WTC11 (cell line): ENCODE measurements around the gene KIF22. TPM values are rescaled to one million over a fixed set of nuclear protein-coding genes. Genes with fewer than 3 reads are reported as not detected.

ENCODE experiments used
- ATAC-seq: fragments of 200-7000 bp; cut with Tn5 transposase; 2 replicates; pipeline ENCODE4 v1.10.0; 2021; ENCODE audit warnings: mild to moderate bottlenecking, moderate library complexity
- CTCF ChIA-PET: fragments of 300-600 bp; sonication (Branson Sonifier 250); formaldehyde crosslinking; loops from one replicate; lab custom pipeline; 2021; ENCODE audit warnings: antibody characterized with exemption; lab: Charles Lee
- POLR2A ChIA-PET: fragments of 350-600 bp; sonication (Branson Sonifier 250); formaldehyde crosslinking; loops from one replicate; lab custom pipeline; 2021; ENCODE audit warnings: antibody characterized with exemption; lab: Charles Lee
- DNase-seq: peaks from one replicate; pipeline ENCODE4 v3.0.0; 2021; ENCODE audit warnings: low spot score
- H3K27ac Mint-ChIP-seq: 2 replicates; pipeline ENCODE4 v1.8.0; 2021; ENCODE audit warnings: mixed read lengths
- H3K27me3 Mint-ChIP-seq: 2 replicates; pipeline ENCODE4 v1.8.0; 2021; ENCODE audit warnings: low read depth, mild to moderate bottlenecking, moderate library complexity, mixed read lengths
- H3K36me3 Mint-ChIP-seq: 2 replicates; pipeline ENCODE4 v1.8.0; 2021; ENCODE audit warnings: mixed read lengths
- H3K4me1 Mint-ChIP-seq: 2 replicates; pipeline ENCODE4 v1.8.0; 2022; ENCODE audit warnings: mixed read lengths
- H3K4me3 Mint-ChIP-seq: 2 replicates; pipeline ENCODE4 v1.8.0; 2021; ENCODE audit warnings: mild to moderate bottlenecking, moderate library complexity, mixed read lengths
- H3K9me3 Mint-ChIP-seq: 2 replicates; pipeline ENCODE4 v1.8.0; 2021; ENCODE audit warnings: mixed read lengths
- FOXP1 ChIP-seq: sonication (generic); formaldehyde crosslinking; IDR thresholded peaks from 2 replicates; pipeline ENCODE4 v1.8.0; 2022; ENCODE audit warnings: missing genetic modification reagents, mild to moderate bottlenecking, moderate library complexity, borderline replicate concordance
- GABPB1 ChIP-seq: sonication (generic); formaldehyde crosslinking; IDR thresholded peaks from 2 replicates; pipeline ENCODE4 v1.8.1; 2023; ENCODE audit warnings: mild to moderate bottlenecking, missing genetic modification reagents
- HMGA2 ChIP-seq: fragments of 250-450 bp; sonication (Bioruptor Pico); IDR thresholded peaks from 2 replicates; pipeline ENCODE4 v1.4.0; 2021; ENCODE audit warnings: mild to moderate bottlenecking, moderate library complexity
- JAZF1 ChIP-seq: fragments of 250-450 bp; sonication (Bioruptor Pico); IDR thresholded peaks from 2 replicates; pipeline ENCODE4 v1.9.0; 2021; ENCODE audit warnings: moderate library complexity, mild to moderate bottlenecking, inconsistent platforms
- KAT7 ChIP-seq: sonication (generic); formaldehyde crosslinking; IDR thresholded peaks from 2 replicates; pipeline ENCODE4 v1.8.1; 2023; ENCODE audit warnings: missing genetic modification reagents, mild to moderate bottlenecking, borderline replicate concordance
- PRRX2 ChIP-seq: fragments of 250-450 bp; sonication (Bioruptor Pico); IDR thresholded peaks from 2 replicates; pipeline ENCODE4 v1.8.0; 2021; ENCODE audit warnings: mild to moderate bottlenecking
- RORB ChIP-seq: fragments of 250-450 bp; sonication (Bioruptor Pico); IDR thresholded peaks from 2 replicates; pipeline ENCODE4 v1.9.0; 2021; ENCODE audit warnings: mild to moderate bottlenecking
- SP1 ChIP-seq: sonication (generic); formaldehyde crosslinking; conservative IDR thresholded peaks from 2 replicates; pipeline ENCODE4 v1.8.1; 2022; ENCODE audit warnings: missing genetic modification reagents
- TCF7 ChIP-seq: sonication (generic); formaldehyde crosslinking; IDR thresholded peaks from 2 replicates; pipeline ENCODE4 v1.8.0; 2022; ENCODE audit warnings: mild to moderate bottlenecking, low read depth, missing genetic modification reagents, moderate library complexity
- TEAD1 ChIP-seq: sonication (generic); formaldehyde crosslinking; IDR thresholded peaks from 2 replicates; pipeline ENCODE4 v1.8.0; 2022; ENCODE audit warnings: mild to moderate bottlenecking, missing genetic modification reagents
- ZBTB21 ChIP-seq: sonication (generic); formaldehyde crosslinking; IDR thresholded peaks from 2 replicates; pipeline ENCODE4 v1.8.1; 2023; ENCODE audit warnings: mild to moderate bottlenecking, missing genetic modification reagents, borderline replicate concordance
- ZNF121 ChIP-seq: sonication (generic); formaldehyde crosslinking; IDR thresholded peaks from 2 replicates; pipeline ENCODE4 v1.8.0; 2023; ENCODE audit warnings: missing genetic modification reagents
- ZNF263 ChIP-seq: sonication (generic); formaldehyde crosslinking; IDR thresholded peaks from 2 replicates; pipeline ENCODE4 v1.8.1; 2022; ENCODE audit warnings: low read depth, mild to moderate bottlenecking, moderate library complexity, missing genetic modification reagents
- ZNF317 ChIP-seq: sonication (generic); formaldehyde crosslinking; IDR thresholded peaks from 2 replicates; pipeline ENCODE4 v1.8.1; 2023; ENCODE audit warnings: low read depth, mild to moderate bottlenecking, moderate library complexity, missing genetic modification reagents, borderline replicate concordance
- total RNA-seq: library from RNA; stranded (reverse); gene quantifications from 3 replicates; pipeline ENCODE4 v1.2.3, GENCODE V29; 2021
- TF ChIP-seq, protein P1 (sequence below): sonication (generic); formaldehyde crosslinking; IDR thresholded peaks from 2 replicates; pipeline ENCODE4 v1.8.0; 2023; ENCODE audit warnings: mild to moderate bottlenecking, missing genetic modification reagents
- TF ChIP-seq, protein P2 (sequence below): fragments of 250-450 bp; sonication (Bioruptor Pico); conservative IDR thresholded peaks from 2 replicates; pipeline ENCODE4 v1.9.0; 2021; ENCODE audit warnings: mild to moderate bottlenecking
- TF ChIP-seq, protein P3 (sequence below): fragments of 200-600 bp; IDR thresholded peaks from 2 replicates; pipeline ENCODE4 v1.8.0; 2022; ENCODE audit warnings: antibody characterized with exemption

The KIF22 gene
- total RNA-seq, 1 experiment from 2014 or later = 182 TPM

DNA sequence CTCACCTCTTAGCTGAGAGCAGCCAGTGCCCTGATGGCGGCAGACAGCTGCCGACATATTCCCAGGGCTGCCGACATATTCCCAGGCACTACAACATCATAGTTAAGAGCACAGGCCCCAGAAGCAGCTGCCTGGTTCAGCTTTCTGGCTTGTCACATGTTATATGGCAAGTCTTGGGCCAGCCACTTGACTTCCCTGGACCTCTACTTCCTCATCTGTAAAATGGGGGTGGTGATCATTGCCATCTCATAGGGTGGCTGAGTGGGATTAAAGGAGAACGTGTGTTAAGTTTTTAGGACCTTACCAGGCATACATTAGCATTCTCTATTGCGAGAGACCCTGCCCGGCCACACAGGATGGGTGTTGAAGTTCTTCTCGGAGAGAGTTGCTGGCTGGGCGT lies 53.4 kb downstream of the KIF22 start (continued):
- TF ChIP-seq, protein P1, sequence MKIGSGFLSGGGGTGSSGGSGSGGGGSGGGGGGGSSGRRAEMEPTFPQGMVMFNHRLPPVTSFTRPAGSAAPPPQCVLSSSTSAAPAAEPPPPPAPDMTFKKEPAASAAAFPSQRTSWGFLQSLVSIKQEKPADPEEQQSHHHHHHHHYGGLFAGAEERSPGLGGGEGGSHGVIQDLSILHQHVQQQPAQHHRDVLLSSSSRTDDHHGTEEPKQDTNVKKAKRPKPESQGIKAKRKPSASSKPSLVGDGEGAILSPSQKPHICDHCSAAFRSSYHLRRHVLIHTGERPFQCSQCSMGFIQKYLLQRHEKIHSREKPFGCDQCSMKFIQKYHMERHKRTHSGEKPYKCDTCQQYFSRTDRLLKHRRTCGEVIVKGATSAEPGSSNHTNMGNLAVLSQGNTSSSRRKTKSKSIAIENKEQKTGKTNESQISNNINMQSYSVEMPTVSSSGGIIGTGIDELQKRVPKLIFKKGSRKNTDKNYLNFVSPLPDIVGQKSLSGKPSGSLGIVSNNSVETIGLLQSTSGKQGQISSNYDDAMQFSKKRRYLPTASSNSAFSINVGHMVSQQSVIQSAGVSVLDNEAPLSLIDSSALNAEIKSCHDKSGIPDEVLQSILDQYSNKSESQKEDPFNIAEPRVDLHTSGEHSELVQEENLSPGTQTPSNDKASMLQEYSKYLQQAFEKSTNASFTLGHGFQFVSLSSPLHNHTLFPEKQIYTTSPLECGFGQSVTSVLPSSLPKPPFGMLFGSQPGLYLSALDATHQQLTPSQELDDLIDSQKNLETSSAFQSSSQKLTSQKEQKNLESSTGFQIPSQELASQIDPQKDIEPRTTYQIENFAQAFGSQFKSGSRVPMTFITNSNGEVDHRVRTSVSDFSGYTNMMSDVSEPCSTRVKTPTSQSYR = no peak
- TF ChIP-seq ZNF317 (CRISPR knock-in tag) (no peak), GABPB1 (no peak), HMGA2 (CRISPR knock-in tag) (no peak), TEAD1 (CRISPR knock-in tag) (no peak), SP1 (CRISPR knock-in tag) (no peak), ZBTB21 (CRISPR knock-in tag) (no peak), ZNF263 (CRISPR knock-in tag) (no peak)
- TF ChIP-seq, all 79 proteins: peak for 0

DNA sequence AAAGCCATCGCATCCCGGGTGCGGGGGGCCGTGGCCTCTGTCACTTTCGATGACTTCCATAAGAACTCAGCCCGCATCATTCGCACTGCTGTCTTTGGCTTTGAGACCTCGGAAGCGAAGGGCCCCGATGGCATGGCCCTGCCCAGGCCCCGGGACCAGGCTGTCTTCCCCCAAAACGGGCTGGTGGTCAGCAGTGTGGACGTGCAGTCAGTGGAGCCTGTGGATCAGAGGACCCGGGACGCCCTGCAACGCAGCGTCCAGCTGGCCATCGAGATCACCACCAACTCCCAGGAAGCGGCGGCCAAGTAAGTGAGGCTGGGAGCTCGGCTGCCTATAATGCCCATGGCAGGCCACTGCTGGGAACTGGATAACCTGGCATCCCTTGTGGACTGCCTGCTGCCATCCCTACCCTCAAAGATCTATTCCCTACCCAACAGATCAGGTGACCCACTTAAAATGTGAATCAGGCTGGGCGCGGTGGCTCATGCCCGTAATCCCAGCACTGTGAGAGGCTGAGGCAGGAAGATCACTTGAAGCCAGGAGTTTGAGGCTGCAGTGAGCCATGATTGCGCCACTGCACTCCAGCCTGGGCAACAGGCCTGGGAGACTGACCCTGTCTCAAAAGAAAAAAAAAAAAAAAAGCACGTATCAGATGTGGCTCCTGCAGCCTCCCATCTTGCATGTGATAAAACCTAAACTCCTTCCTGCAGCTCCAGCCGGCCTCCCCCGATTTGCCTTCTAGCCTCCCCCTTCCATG lies 54.2 kb downstream of the KIF22 start:
- Mint-ChIP-seq H3K9me3 (no peaks in the 10 kb centered on the region), H3K4me3 (no peak overlapping the region), H3K4me1 (peaks cover 6% of the 10 kb centered on the region), H3K27ac (no peak overlapping the region), H3K27me3 (no peaks in the 10 kb centered on the region; the same call in 1 of the 2 replicates)
- ATAC-seq (no peak), DNase-seq (no peak)
- ChIA-PET CTCF (interaction anchor here (0.8 to 4.8 kb wide), 8 partner anchors 10 to 187 kb away, joined by 3 to 50 read pairs (median 8); partner anchors contain the start of genes MVP, PAGR1 and TLCD3B), POLR2A (no interaction called here)
- TF ChIP-seq, protein P2, sequence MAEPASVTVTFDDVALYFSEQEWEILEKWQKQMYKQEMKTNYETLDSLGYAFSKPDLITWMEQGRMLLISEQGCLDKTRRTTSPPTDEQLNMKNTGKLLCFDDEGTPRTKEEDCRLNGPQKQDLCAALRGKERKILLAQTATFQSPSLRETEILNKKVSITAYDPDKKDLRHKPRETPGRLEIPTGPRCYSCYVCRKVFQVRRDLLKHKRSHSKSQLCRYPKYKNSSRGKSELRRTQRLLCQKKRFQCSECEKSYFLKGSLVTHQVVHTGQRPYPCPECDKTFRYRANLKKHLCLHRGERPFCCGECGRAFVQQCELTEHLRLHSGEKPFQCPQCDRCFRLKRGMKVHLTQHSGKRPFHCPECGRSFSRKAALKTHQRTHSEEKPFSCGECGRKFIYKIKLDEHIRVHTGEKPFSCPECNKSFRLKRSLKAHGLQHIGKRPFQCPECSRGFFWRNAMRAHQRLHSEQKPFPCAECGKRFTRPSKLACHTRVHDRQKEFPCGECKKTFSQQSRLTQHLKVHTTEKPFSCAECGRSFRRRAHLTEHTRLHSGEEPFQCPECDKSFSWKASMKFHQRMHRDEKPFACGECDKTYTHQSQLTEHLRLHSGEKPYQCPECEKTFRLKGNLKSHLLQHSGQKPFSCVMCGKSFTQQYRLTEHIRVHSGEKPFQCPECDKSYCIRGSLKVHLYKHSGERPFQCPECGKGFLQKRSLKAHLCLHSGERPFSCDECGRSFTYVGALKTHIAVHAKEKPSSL (CRISPR knock-in tag) = no peak
- TF ChIP-seq PRRX2 = no peak
- TF ChIP-seq, protein P3, sequence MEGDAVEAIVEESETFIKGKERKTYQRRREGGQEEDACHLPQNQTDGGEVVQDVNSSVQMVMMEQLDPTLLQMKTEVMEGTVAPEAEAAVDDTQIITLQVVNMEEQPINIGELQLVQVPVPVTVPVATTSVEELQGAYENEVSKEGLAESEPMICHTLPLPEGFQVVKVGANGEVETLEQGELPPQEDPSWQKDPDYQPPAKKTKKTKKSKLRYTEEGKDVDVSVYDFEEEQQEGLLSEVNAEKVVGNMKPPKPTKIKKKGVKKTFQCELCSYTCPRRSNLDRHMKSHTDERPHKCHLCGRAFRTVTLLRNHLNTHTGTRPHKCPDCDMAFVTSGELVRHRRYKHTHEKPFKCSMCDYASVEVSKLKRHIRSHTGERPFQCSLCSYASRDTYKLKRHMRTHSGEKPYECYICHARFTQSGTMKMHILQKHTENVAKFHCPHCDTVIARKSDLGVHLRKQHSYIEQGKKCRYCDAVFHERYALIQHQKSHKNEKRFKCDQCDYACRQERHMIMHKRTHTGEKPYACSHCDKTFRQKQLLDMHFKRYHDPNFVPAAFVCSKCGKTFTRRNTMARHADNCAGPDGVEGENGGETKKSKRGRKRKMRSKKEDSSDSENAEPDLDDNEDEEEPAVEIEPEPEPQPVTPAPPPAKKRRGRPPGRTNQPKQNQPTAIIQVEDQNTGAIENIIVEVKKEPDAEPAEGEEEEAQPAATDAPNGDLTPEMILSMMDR = no peak
- TF ChIP-seq TCF7 (CRISPR knock-in tag) = no peak
- TF ChIP-seq ZNF121 (CRISPR knock-in tag) = no peak
- TF ChIP-seq FOXP1 = no peak
- no peak for TF ChIP-seq RORB
- TF ChIP-seq, all 79 proteins: peak for 0
- no peaks in the 10 kb centered on the region; the same call in 1 of the 2 replicates for H3K36me3 Mint-ChIP-seq

DNA sequence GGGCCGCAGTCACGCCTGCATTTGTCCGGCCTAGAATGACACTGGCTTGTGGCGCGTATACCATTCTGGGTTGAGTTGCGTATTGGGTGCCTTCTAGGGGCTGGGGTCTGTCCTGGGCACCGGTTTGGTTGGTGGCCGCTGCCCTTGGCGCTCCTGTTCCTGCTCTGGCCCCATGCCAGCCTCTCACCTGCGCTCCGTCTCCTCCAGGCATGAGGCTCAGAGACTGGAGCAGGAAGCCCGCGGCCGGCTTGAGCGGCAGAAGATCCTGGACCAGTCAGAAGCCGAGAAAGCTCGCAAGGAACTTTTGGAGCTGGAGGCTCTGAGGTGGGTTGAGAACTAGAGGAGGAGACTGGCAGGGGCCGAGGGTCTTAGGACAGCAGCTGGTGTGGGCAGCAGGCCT lies 55.1 kb downstream of the KIF22 start:
- H3K4me1 Mint-ChIP-seq = peaks cover 10% of the 10 kb centered on the region
- no peaks in the 10 kb centered on the region for H3K9me3 Mint-ChIP-seq
- POLR2A ChIA-PET = no interaction called here
- DNase-seq (no peak), ATAC-seq (no peak)
- no peak overlapping the region for H3K4me3 Mint-ChIP-seq
- no peaks in the 10 kb centered on the region; the same call in 1 of the 2 replicates for H3K36me3 Mint-ChIP-seq
- TF ChIP-seq ZNF263 (CRISPR knock-in tag) = no peak
- no peak for TF ChIP-seq ZNF121 (CRISPR knock-in tag)
- no peak for TF ChIP-seq KAT7 (CRISPR knock-in tag)
- TF ChIP-seq JAZF1 = no peak
- no peak overlapping the region for H3K27ac Mint-ChIP-seq
- H3K27me3 Mint-ChIP-seq = no peaks in the 10 kb centered on the region; the same call in 1 of the 2 replicates
- CTCF ChIA-PET = interaction anchor here (0.7 to 4.8 kb wide), 6 partner anchors 25 to 186 kb away, joined by 3 to 50 read pairs (median 7); partner anchors contain the start of genes MVP and PAGR1
